HG03135 (cell line): ENCODE results near the gene TCF20.

Source experiments
- ATAC-seq: cut with Tn5 transposase; IDR thresholded peaks from one replicate; pipeline ENCODE4 v1.9.1; 2021; ENCODE audit warnings: mild to moderate bottlenecking, moderate library complexity; ENCODE audit not compliant: unreplicated experiment

TCF20 gene

DNA sequence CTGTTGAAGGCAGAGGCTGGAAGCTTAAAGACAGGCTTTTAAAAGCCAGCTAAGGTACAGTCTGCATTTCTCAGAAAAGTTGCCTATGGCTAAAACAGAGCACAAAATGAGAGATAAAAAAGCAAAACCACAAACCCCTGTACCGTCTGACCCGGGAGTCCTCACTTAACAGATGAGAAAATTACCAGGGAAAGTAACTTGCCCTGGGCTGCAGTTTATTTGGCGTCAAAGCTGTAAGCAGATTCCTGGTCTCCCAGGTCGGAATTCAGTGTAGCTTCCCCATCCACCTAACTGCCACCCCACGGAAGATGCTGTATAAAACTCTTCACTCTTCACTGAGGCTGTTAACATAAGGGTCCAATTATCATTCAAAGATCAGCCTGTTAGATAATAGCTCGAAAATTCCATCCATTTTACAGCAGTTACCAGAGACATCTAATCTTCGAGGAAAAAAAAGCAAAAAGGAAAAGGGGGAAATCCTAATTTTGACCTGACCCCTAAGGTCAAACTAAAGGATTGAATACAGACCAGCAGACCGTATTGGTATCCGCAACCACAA is 1.5 kb downstream of the TCF20 start:
- no peak for ATAC-seq

DNA sequence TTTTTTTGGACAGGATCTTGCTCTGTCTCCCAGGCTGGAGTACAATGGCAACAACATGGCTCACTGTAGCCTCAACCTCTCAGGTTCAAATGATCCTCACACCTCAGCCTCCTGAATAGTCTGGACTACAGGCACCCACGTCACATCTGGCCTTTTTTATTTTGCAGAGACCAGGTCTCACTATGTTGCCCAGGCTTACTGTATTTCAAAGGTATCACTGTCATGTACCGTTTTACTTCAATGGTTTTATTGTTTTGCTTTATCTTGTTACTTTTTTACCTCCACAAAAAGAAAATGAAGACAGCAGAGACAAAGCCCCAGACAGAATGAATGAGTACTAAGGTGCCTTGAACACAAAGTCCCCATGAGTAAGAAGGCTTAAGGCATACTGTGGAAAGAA is 5.1 kb downstream of the TCF20 start:
- no peak for ATAC-seq

DNA sequence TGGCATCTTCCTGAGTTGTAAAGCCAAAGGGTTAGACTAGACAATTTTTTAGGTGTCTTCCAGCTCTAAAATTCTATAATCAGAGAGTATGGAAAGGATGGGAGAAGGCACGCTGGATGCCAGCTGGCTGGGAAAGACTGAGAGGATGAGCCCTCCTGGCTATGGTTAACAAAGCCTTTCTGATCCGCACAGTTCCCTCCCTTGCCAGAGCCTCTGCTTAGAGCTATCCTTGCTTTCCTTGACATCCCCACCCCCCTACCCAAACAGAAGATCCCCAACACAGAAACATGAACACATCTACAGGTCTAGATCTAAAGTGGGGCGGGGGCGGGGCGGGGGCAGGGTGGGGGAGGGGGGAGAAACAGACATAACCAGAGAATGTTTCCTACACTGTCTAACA is 6.5 kb downstream of the TCF20 start:
- ATAC-seq: no peak

DNA sequence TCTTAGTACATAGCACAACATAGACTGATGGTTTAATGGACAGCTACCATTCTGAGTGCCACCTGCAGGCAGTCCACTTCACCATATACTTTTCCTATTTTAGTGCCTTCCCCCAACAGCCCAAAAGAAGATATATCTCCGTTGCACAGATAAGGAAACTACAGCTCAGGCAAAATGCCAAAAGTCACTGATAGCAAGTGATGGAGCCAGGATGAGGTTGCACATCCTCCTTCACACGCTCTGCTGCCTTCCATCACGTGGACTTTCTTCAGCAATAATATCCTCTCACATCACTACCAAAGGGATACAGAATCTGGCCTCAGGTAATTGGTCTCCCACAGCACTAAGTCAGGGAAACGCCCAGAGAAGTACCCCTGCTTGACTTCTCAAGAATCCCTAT is 7.5 kb downstream of the TCF20 start:
- no peak for ATAC-seq

DNA sequence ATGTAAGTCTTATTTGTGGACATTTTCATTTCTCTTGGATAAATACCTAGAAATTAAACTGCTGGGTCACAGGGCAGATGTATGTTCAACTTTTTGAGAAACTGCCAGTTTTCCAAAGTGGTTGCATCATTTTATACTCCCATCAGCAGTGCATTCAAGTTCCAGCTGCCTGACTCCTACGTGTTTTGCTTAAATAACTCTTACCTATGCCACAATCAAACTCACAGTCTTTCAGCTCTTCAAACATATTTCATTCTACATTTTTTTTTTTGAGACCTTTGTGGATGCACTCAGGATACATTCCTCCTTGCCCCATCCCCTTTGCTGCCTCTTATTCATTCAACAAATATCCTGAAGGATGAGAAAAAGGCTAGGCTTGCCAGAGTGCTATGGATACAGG is 9.2 kb downstream of the TCF20 start:
- no peak for ATAC-seq

DNA sequence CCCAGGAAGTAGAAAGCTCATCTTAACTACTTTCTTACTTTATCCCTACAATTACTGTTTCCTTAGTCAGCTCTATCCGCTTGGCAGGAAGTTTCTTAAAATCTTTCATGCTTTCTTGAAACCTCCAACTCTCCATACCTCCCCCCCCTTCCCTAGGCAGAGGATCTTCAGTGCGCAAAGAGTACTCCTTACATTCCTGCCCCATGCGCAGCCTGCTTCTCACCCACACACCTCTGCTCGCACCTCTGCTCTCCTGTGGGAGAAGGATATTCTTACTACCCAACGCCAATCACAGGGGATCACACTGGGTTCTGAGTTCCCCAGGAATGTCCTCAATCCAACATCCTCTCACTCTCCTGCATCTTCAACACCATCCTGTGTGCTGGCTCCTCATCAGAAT is 12.3 kb downstream of the TCF20 start:
- ATAC-seq: no peak

DNA sequence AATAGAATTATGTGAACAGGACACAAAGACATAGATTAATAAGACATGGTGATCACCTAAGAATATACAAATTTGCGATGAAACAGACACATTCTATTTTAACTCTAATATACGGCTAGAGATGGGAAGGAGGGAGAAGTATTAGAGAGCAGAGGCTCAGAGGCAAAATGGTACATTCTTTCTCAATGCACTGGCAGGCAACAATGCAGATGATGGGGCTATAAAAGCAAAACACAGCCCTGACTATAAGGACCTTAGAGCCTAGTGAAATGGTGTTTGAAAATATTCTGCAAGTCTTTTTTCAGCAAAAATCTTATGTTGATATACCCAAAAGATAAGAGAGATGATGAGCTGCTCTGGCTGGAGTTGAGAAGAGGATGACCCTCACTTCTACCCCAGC is 13.1 kb downstream of the TCF20 start:
- no peak for ATAC-seq

DNA sequence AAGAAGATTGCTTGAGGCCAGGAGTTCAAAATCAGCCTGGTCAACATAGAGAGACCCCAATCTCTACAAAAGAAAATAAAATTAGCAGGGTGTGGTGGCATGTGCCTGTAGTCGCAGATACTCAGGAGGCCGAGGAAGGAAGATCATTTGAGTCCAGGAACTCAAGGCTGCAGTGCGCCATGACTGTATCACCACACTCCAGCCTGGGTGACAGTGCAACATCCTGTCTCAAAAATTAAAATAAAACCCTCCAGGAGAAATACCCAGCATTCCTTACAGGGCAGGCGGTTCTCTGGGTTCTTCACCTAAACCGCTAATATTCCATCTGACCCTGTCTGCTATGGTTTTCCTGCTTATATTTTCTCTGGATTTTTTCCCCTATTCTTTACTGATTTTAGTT is 13.5 kb downstream of the TCF20 start:
- ATAC-seq: no peak

DNA sequence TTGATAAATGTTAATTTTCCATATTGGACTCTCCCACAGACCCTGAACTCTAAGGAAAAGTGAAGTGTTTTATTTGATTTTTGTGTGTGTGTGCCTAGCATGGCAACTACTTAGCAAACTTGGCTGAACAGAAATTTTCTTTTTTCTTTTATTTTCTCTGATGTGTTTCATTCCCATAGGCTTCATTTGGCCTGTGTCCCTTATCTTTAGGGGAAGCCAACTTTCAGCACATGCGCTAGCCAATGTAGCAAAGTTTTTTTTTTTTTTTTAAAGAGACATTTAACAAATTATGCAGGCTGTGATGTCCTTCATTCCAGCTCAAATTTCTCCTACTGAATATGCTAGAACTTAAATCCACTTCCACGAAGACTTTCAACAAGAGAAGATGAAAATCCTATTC is 14.2 kb downstream of the TCF20 start:
- no peak for ATAC-seq

DNA sequence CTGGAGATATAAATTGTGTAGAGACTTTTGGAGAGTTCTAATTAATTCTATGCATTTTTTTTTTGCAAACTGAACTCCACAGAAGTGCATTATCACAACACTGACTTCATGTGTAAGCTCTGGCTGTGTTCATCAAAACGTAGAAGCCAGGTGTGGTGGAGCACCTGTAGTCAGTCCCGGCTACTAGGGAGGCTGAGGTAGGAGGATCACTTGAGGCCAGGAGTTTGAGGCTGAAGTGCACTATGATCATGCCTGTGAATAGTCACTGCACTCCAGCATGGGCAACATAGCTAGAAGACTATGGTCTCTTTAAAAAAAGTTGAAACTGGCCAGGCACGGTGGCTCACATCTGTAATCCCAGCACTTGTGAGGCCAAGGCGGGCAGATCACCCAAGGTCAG is 20.6 kb downstream of the TCF20 start:
- ATAC-seq: no peak

DNA sequence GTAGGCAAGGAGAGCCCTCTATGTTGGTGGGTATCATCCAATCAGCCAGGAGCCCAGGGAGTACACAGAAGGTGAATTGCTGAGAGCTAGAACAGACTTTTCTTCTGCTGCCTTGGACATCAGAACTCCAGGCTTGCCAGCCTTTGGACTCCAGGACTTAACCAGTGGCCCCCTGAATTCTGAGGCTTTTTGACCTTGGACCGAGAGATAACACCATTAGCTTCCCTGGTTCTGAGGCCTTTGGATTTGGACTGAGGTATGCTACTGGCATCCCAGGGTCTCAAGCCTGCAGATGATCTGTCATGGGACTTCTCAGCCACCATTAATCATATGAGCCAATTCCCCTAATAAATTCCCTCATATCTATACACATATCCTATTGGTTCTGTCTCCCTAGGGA is 21.5 kb downstream of the TCF20 start:
- no peak for ATAC-seq

DNA sequence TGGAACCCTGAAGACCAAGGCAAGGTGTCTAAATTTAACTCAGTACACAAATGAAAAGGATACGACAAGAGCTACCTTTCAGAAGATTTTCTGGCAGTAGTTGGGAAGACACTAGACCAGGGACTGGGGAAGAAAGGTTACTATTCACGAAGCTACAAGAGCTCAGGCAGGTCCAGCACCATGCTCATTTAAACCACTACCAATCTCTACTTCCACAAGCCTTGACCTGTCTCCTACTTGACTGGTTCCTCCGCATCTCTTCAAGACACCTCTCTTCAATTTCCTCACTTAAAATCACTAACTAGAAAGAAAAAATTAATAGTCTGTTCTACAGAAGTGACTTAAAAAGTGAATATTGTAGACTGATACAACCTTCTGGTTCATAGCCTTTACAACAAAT is 22.9 kb downstream of the TCF20 start:
- ATAC-seq: no peak

DNA sequence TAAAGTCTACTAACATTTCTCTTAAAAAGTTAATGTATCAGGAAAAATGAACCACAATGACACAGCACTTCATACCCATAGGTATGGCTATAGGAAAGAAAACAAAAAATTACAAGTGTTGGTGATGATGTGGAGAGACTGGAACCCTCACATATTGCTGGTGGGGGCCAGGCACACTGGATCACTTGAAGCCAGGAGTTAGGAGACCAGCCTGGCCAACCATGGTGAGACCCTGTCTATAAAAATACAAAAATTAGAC is 26.7 kb downstream of the TCF20 start:
- ATAC-seq: no peak

DNA sequence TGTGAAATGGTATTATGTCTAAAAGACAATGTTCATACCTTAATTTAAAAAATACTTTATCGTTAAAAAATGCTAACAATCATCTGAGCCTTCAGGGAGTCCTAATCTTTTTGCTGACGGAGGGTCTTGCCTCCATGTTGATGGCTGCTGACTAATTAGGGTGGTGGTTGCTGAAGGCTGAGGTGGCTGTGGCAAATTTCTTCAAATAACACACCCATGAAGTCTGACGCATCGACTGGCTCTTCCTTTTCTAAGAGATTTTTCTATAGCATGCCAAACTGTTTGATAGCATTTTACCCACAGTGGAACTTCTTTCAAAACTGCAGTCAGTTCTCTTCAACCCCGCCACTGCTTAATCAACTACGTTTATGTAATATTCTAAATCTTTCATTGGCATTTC is 33.6 kb downstream of the TCF20 start:
- ATAC-seq: no peak

DNA sequence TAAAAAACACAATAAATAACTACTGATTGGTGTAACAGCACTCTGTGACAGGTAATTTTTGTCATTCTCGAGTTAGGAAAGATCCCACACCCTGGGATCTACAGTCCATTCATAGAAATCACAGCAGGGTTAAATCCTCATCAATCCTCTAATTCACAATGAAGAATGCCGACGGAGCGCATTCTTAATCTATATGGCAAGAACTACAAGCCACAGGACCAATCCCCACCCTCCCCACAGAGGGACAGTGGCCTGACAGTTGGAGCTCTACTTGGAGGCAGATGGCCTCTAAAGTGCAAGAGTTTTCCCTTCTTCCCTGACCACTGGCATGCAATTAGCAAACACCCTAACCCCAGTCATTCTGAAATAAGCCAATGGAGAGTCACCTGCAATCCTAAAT is 34.2 kb downstream of the TCF20 start:
- no peak for ATAC-seq

DNA sequence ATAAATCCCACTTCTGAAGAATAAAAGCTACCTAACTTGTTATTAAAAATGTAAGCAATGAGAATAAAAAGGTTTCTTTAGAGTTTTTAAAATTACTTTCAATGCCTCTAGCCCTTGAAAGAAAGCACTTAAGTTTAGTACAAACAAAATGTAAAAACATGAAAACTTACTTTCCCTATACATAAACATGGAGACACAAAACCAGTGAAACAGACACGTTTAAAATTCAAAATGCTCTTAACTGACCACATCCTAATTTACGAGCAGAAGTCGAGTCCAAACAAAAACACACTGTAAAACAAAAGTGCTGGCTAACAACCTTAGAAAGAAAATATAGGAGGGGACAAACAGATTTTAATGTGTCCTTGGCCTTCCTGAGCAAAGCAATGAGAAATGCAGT is 36.6 kb downstream of the TCF20 start:
- no peak for ATAC-seq

DNA sequence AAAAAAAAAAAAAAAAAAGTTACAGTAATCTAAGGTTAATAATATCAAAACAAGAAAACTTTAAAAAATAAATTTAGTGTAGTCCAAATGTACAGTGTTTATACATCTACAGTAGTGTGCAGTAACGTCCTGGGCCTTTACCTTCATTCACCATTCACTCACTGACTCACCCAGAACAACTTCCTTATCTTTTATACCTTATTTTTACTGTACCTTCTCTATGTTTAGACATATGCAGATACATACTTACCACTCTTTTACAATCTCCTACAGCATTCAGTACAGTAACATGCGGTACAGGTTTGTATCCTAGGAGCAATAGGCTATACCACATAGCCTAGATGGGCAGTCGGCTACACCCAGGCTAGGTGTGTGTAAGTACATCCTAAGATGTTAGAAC is 38.5 kb downstream of the TCF20 start:
- no peak for ATAC-seq

DNA sequence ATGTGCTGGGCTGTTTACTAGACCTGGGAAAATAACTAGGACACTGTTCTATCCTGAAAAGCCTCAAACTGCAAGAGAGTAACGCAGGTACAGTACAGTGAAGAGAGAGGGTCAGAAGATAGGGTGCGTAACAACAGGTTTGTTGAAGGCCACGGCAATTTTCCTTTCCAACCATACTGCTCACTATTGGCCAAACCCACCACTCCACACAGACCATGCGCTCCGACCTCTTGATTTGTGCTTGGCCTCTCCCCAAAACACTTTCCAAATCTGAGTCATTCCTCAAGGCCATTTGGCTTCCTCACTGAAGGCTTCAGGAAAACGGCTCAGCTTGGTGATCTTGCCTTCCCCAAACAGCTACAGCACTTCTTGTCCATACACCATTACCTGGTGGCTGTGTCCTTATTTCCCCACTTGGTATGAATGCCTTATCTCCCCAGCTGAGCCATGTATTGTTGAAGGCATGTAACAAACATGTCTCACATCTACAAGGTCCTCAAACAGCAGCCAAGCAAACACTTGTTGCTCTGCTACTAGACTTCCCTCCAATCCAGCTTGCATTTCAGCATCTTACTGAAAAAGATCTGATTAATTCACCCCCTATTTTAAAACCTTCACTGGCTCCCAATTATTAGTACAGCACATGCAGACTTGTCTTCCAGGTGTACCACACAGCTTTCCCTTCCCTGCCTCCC is 40.9 kb downstream of the TCF20 start:
- ATAC-seq: no peak

DNA sequence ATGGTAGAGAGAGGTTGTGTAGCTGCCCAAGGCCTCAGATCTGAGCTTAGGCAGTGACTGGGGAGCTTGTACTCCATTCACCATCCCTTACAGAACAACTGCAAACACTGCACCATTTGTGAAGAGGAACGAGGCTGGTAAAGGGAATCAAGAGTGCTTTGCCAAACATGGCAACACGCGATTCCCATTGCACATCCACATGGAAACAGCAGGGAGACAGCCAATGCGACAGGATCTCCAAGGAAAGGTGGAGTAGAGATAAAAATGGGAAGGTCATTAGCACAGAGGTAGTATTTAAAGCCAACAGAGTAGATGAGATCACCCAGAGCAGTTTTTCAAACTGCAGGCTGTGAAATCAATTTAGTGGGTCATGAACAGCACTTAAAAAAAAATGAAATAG is 42.0 kb downstream of the TCF20 start:
- ATAC-seq: no peak

DNA sequence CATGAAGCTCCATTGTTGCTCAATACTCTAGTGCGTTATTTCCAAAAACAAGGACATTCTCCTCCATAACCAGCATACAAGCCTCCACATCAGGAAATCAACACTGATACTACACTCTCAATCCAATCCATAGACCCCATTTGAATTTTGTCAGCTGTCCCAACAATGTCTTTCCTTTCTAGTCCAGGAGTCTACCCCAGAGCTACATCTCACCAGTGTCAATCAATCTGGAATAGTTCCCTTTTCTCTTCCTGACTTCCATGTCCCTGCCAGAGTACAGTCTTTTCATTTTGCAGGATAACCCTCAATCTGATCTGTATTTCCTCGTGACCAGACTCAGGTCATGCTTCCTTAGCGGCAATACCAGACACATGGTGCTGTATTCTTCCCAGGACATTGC is 43.0 kb downstream of the TCF20 start:
- ATAC-seq: no peak

DNA sequence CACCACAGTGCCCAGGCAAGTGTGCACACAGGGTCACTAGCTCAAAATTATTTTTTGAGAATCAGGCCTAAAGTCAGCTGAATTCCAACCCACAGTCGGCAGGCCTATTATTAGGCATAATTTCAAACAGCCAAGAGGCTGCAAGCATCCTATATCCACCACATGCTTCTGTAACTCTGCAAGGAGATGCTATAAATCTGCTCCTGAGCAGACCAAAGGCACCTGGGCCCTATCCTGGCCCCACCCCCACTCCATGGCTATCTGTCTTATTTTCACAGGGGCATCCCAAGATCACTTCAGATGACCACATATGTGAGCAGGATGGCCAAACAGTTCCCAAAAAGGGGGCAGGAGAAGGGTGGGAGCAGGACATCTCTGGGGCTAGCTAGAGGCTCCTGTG is 44.6 kb downstream of the TCF20 start:
- ATAC-seq: no peak

DNA sequence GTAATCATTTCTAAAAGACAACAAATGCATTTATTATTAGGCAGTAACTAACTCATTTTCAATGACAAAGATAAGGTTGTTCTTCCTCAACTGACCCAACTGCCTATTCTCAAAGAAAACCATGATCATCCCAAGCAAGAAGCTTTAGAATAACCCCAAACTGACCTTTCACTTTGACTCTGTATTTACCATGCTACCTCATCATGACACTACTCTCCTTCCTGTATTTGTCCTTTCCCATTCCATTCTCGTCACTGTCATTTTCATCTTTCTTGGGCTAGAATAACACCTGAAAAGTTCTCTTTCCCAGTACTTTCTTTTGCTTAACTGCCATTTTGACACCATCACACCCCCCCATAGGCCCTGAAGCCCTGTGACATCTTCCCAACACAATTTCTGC is 48.3 kb downstream of the TCF20 start:
- ATAC-seq: no peak
